Measurements from ENCODE around the gene SLC17A7.
"Not testable (repeated sequence)": the region's sequence is repeated elsewhere in the genome, so short reads cannot be mapped to it uniquely, and the experiment has no call there.

SLC17A7 gene

DNA sequence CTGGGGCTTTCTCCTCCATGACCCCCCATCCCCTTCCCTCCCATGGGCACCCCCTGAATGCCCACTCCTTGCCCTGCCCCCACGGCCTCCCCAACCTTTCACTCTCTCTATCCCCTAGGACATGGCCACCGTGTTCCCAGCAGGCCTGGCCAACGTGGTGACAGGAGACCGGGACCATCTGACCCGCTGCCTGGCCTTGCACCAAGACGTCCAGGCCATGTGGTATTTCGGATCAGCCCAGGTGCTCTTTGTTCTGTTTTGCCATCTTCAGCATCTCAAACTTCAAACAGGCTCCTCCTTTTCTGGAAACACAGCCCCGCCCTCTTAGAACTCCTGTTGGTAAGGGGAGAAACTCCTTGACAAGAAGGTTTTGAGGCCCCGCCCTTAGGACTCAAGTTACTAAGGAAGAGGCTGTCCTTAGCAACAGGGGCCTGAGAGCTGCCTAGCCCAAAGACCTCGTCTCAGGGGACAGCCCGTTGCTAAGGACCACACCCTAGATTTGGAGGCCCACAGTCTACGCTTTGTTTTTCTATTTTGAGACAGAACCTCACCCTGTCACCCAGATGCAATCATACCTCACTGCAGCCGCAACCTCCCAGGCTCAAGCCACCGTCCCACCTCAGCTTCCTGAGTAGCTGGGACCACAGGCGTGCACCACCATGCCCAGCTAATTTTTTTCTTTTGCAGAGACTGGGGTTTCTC, 27.6 kb upstream of the SLC17A7 start:
- no peaks in the 10 kb centered on the region for H3K9me3 ChIP-seq (ENCODE audit: control insufficient read depth, insufficient read depth, low read length)
- no peak overlapping the region for H3K9ac ChIP-seq (ENCODE audit: low read depth, low read length)
- H3K4me3 ChIP-seq (ENCODE audit: low read depth, low read length), result no peak overlapping the region
- H3K27ac ChIP-seq (ENCODE audit: low read depth, low read length), result no peak overlapping the region
- H3K27me3 ChIP-seq (ENCODE audit: control insufficient read depth, insufficient read depth, low read length), result no peaks in the 10 kb centered on the region
- H3K4me1 ChIP-seq (ENCODE audit: control insufficient read depth, insufficient read depth, low read length), result no peaks in the 10 kb centered on the region; the same call in 1 of the 2 replicates
- H3K36me3 ChIP-seq (ENCODE audit: control insufficient read depth, insufficient read depth, low read length), result peaks cover 28% of the 10 kb centered on the region

DNA sequence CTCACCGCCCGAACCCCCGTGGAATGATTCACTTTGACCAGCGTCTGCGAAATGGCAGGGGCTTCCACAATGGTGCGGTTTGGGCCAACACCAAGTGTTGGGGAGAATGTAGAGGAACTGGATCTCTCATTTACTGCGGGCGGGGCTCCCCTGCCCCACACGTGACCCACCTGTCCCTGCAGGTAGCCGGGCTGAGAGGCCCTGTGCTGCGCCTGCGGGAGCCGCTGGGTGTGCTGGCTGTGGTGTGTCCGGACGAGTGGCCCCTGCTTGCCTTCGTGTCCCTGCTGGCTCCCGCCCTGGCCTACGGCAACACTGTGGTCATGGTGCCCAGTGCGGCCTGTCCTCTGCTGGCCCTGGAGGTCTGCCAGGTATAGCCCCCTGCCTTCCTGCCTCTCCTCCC, 26.9 kb upstream of the SLC17A7 start:
- Histone ChIP-seq H3K9ac (ENCODE audit: low read depth, low read length) (no peak overlapping the region), H3K4me1 (ENCODE audit: control insufficient read depth, insufficient read depth, low read length) (no peaks in the 10 kb centered on the region; the same call in 1 of the 2 replicates), H3K4me3 (ENCODE audit: low read depth, low read length) (no peak overlapping the region), H3K27me3 (ENCODE audit: control insufficient read depth, insufficient read depth, low read length) (no peaks in the 10 kb centered on the region), H3K27ac (ENCODE audit: low read depth, low read length) (no peak overlapping the region), H3K9me3 (ENCODE audit: control insufficient read depth, insufficient read depth, low read length) (no peaks in the 10 kb centered on the region), H3K36me3 (ENCODE audit: control insufficient read depth, insufficient read depth, low read length) (peaks cover 30% of the 10 kb centered on the region)

DNA sequence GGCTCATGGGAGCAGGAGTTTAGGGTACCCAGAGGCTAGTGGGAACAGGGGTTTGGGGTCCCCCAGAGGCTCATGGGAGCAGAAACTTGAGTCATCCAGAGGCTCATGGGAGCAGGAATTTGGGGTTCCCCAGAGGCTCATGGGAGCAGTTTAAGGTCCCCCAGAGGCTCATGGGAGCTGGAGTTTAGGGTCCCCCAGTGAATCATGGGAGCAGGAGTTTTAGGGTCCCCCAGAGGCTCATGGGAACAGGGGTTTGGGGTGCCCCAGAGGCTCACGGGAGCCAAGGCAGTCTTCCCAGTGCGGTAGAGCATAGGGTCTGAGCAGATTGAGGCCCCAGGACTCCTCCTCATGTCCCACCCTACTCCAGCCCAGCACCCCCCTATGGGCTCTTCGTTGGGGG, 24.0 kb upstream of the SLC17A7 start:
- H3K4me3 ChIP-seq (ENCODE audit: low read depth, low read length), result no peak overlapping the region
- H3K27ac ChIP-seq (ENCODE audit: low read depth, low read length), result no peak overlapping the region
- no peaks in the 10 kb centered on the region; the same call in 1 of the 2 replicates for H3K4me1 ChIP-seq (ENCODE audit: control insufficient read depth, insufficient read depth, low read length)
- no peak overlapping the region for H3K9ac ChIP-seq (ENCODE audit: low read depth, low read length)
- H3K27me3 ChIP-seq (ENCODE audit: control insufficient read depth, insufficient read depth, low read length), result no peaks in the 10 kb centered on the region
- H3K36me3 ChIP-seq (ENCODE audit: control insufficient read depth, insufficient read depth, low read length), result peaks cover 28% of the 10 kb centered on the region
- no peaks in the 10 kb centered on the region for H3K9me3 ChIP-seq (ENCODE audit: control insufficient read depth, insufficient read depth, low read length)

DNA sequence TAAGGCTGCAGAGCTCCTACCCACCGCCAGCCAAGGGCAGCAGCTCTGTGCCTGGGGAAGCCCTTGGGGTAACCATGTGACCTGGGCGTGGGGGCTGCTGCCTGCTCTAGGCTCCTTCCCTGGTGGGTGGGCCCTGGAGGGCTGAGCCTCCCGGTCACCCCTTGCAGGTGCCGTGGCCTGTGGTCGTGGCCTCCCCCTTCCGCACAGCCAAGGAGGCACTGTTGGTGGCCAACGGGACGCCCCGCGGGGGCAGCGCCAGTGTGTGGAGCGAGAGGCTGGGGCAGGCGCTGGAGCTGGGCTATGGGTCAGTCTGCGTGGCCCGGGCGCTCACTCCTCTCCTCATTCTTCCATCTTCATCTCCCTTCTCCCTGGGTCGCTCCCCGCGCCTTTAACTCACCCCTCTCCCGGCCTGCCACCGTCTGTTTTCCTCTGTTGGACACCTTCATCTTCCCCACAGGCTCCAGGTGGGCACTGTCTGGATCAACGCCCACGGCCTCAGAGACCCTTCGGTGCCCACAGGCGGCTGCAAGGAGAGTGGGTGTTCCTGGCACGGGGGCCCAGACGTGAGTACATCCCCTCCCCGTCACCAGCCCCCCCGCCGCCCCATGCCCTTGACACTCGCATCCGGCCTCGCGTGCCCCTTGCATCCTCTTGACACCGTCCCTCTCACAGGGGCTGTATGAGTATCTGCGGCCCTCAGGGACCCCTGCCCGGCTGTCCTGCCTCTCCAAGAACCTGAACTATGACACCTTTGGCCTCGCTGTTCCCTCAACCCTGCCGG, 22.8 kb upstream of the SLC17A7 start:
- H3K36me3 ChIP-seq (ENCODE audit: control insufficient read depth, insufficient read depth, low read length), result peaks cover 27% of the 10 kb centered on the region

DNA sequence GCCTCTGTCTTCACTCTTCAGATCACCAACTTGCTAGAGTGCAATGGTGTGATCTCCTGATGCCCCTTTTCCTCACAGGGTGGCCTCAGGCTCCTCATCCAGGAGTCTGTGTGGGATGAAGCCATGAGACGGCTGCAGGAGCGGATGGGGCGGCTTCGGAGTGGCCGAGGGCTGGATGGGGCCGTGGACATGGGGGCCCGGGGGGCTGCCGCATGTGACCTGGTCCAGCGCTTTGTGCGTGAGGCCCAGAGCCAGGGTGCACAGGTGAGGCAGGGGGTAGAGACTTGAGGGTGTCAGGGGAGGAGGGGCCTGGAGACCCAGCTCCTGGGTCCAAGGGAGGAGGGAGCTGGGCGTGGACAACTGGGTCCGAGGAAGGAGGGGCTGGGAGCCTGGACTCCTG, 21.2 kb upstream of the SLC17A7 start:
- H3K9me3 ChIP-seq (ENCODE audit: control insufficient read depth, insufficient read depth, low read length), result no peaks in the 10 kb centered on the region
- H3K4me1 ChIP-seq (ENCODE audit: control insufficient read depth, insufficient read depth, low read length), result no peaks in the 10 kb centered on the region
- no peak overlapping the region for H3K4me3 ChIP-seq (ENCODE audit: low read depth, low read length)
- H3K27me3 ChIP-seq (ENCODE audit: control insufficient read depth, insufficient read depth, low read length), result no peaks in the 10 kb centered on the region
- no peak overlapping the region for H3K9ac ChIP-seq (ENCODE audit: low read depth, low read length)
- peaks cover 27% of the 10 kb centered on the region for H3K36me3 ChIP-seq (ENCODE audit: control insufficient read depth, insufficient read depth, low read length)
- no peak overlapping the region for H3K27ac ChIP-seq (ENCODE audit: low read depth, low read length)

More for the DNA sequence above, 22.8 kb upstream of the SLC17A7 start:
- H3K4me1 ChIP-seq (ENCODE audit: control insufficient read depth, insufficient read depth, low read length), result no peaks in the 10 kb centered on the region; the same call in 1 of the 2 replicates
- no peak overlapping the region for H3K27ac ChIP-seq (ENCODE audit: low read depth, low read length)
- no peaks in the 10 kb centered on the region for H3K27me3 ChIP-seq (ENCODE audit: control insufficient read depth, insufficient read depth, low read length)
- H3K4me3 ChIP-seq (ENCODE audit: low read depth, low read length), result no peak overlapping the region
- no peaks in the 10 kb centered on the region for H3K9me3 ChIP-seq (ENCODE audit: control insufficient read depth, insufficient read depth, low read length)
- H3K9ac ChIP-seq (ENCODE audit: low read depth, low read length), result no peak overlapping the region

DNA sequence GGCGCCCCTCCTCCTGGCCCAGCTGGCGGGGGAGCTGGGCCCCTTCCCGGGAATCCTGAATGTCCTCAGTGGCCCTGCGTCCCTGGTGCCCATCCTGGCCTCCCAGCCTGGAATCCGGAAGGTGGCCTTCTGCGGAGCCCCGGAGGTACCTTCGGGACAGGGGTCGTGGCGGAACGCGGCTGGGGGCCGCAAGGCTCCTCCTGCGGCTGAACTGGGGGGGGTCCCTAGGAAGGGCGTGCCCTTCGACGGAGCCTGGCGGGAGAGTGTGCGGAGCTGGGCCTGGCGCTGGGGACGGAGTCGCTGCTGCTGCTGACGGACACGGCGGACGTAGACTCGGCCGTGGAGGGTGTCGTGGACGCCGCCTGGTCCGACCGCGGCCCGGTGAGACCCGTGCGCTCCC, 20.3 kb upstream of the SLC17A7 start:
- no peak overlapping the region for H3K9ac ChIP-seq (ENCODE audit: low read depth, low read length)
- H3K27ac ChIP-seq (ENCODE audit: low read depth, low read length), result no peak overlapping the region
- H3K9me3 ChIP-seq (ENCODE audit: control insufficient read depth, insufficient read depth, low read length), result no peaks in the 10 kb centered on the region
- peaks cover 22% of the 10 kb centered on the region for H3K36me3 ChIP-seq (ENCODE audit: control insufficient read depth, insufficient read depth, low read length)
- no peaks in the 10 kb centered on the region for H3K27me3 ChIP-seq (ENCODE audit: control insufficient read depth, insufficient read depth, low read length)
- no peak overlapping the region for H3K4me3 ChIP-seq (ENCODE audit: low read depth, low read length)
- H3K4me1 ChIP-seq (ENCODE audit: control insufficient read depth, insufficient read depth, low read length), result no peaks in the 10 kb centered on the region

DNA sequence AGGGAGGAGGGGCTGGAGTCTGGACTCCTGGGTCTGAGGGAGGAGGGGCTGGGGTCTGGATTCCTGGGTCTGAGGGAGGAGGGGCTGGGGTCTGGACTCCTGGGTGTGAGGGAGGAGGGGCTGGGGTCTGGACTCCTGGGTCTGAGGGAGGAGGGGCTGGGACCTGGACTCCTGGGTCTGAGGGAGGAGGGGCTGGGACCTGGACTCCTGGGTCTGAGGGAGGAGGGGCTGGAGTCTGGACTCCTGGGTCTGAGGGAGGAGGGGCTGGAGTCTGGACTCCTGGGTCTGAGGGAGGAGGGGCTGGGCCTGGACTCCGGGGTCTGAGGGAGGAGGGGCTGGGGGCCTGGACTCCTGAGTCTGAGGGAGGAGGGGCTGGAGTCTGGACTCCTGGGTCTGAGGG, 19.8 kb upstream of the SLC17A7 start:
- H3K9me3 ChIP-seq (ENCODE audit: control insufficient read depth, insufficient read depth, low read length); H3K27ac ChIP-seq (ENCODE audit: low read depth, low read length); H3K4me1 ChIP-seq (ENCODE audit: control insufficient read depth, insufficient read depth, low read length); H3K27me3 ChIP-seq (ENCODE audit: control insufficient read depth, insufficient read depth, low read length); H3K9ac ChIP-seq (ENCODE audit: low read depth, low read length); H3K4me3 ChIP-seq (ENCODE audit: low read depth, low read length): not testable (repeated sequence)
- peaks cover 26% of the 10 kb centered on the region for H3K36me3 ChIP-seq (ENCODE audit: control insufficient read depth, insufficient read depth, low read length)

DNA sequence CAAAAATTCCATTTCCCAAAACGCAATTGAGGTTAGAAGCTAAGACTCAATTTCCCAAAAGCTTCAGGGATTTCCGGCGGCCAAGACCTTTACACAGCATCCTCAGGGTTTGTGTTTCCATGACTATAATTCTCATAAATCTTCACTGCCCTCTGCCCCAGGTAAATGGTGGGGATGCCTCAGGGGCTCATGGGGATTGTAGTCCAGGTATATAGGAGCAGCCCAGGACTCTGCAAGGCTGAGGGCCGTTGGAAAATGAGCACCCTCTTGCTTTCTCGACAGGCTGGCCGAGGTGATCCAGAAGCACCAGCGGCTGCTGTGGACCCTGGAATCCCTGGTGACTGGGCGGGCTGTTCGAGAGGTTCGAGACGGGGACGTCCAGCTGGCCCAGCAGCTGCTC, 18.1 kb upstream of the SLC17A7 start:
- Histone ChIP-seq H3K27ac (ENCODE audit: low read depth, low read length) (no peak overlapping the region), H3K4me3 (ENCODE audit: low read depth, low read length) (no peak overlapping the region), H3K4me1 (ENCODE audit: control insufficient read depth, insufficient read depth, low read length) (no peaks in the 10 kb centered on the region), H3K9ac (ENCODE audit: low read depth, low read length) (no peak overlapping the region), H3K27me3 (ENCODE audit: control insufficient read depth, insufficient read depth, low read length) (no peaks in the 10 kb centered on the region), H3K36me3 (ENCODE audit: control insufficient read depth, insufficient read depth, low read length) (peaks cover 19% of the 10 kb centered on the region; the same call in 1 of the 2 replicates), H3K9me3 (ENCODE audit: control insufficient read depth, insufficient read depth, low read length) (no peaks in the 10 kb centered on the region)

DNA sequence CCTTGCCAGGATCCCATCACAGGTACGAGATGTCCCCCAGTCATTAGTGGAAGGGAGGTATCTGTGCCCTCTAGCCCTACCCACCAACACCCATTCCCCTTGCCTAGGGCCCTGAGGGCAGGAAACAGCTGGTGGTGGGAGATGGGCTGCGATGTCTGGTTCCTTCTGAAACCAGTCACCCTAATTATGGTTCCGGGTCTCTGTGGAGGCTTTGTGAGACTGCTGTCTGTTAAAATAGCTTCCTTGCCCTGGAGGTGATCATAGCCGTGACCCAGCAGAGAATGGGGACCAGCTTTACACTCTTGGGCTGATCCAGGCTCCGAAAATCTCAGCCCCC, 17.2 kb upstream of the SLC17A7 start:
- H3K9ac ChIP-seq (ENCODE audit: low read depth, low read length), result no peak overlapping the region
- no peaks in the 10 kb centered on the region for H3K27me3 ChIP-seq (ENCODE audit: control insufficient read depth, insufficient read depth, low read length)
- no peaks in the 10 kb centered on the region for H3K9me3 ChIP-seq (ENCODE audit: control insufficient read depth, insufficient read depth, low read length)
- no peak overlapping the region for H3K4me3 ChIP-seq (ENCODE audit: low read depth, low read length)
- H3K36me3 ChIP-seq (ENCODE audit: control insufficient read depth, insufficient read depth, low read length), result 0 out of 2 replicates have a peak, but pooled peaks cover 12% of the 10 kb centered on the region
- no peak overlapping the region for H3K27ac ChIP-seq (ENCODE audit: low read depth, low read length)
- peaks cover 2% of the 10 kb centered on the region; the same call in 1 of the 2 replicates for H3K4me1 ChIP-seq (ENCODE audit: control insufficient read depth, insufficient read depth, low read length)

DNA sequence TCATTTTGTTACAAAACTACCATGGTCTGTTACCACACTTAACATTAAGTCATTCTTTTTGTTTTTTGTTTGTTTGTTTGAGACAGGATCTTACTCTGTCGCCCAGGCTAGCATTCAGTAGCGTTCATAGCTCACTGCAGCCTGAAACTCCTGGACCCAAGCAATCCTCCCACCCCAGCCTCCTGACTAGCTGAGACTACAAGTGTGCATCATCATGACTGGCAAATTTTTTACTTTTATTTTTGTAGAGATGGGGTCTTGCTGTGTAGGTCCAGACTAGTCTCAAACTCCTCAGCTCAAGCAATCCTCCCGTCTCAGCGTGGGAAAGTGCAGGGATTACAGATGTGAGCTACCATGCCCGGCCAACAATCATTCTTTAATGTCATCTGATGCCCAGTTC, 15.0 kb upstream of the SLC17A7 start:
- Histone ChIP-seq H3K27me3 (ENCODE audit: control insufficient read depth, insufficient read depth, low read length) (no peaks in the 10 kb centered on the region), H3K9ac (ENCODE audit: low read depth, low read length) (no peak overlapping the region), H3K4me1 (ENCODE audit: control insufficient read depth, insufficient read depth, low read length) (peaks cover 2% of the 10 kb centered on the region; the same call in 1 of the 2 replicates), H3K27ac (ENCODE audit: low read depth, low read length) (no peak overlapping the region), H3K4me3 (ENCODE audit: low read depth, low read length) (no peak overlapping the region), H3K9me3 (ENCODE audit: control insufficient read depth, insufficient read depth, low read length) (no peaks in the 10 kb centered on the region), H3K36me3 (ENCODE audit: control insufficient read depth, insufficient read depth, low read length) (0 out of 2 replicates have a peak, but pooled peaks cover 12% of the 10 kb centered on the region)

DNA sequence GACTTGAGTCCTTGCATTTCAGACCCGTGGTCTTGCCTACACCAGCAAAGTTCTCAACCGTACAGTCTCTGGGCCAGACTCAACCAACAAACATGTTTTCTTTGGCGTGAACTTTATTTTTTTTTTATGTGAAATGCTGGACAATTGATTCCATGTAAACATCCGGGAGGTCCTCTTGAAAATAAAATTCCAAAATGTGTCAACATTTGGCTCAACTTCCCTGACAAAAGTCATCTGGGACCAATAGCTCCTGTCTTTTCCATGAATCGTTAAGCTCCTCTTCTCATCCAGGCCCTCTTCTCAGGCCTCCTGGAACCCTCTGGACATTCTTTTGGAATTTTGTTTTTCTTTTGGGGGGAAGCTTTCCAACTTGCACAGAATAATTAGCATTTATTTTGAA, 14.4 kb upstream of the SLC17A7 start:
- H3K9me3 ChIP-seq (ENCODE audit: control insufficient read depth, insufficient read depth, low read length), result no peaks in the 10 kb centered on the region
- no peak overlapping the region for H3K9ac ChIP-seq (ENCODE audit: low read depth, low read length)
- no peak overlapping the region for H3K27ac ChIP-seq (ENCODE audit: low read depth, low read length)

More for the DNA sequence above, 14.4 kb upstream of the SLC17A7 start:
- no peaks in the 10 kb centered on the region for H3K27me3 ChIP-seq (ENCODE audit: control insufficient read depth, insufficient read depth, low read length)
- 0 out of 2 replicates have a peak, but pooled peaks cover 12% of the 10 kb centered on the region for H3K36me3 ChIP-seq (ENCODE audit: control insufficient read depth, insufficient read depth, low read length)
- H3K4me3 ChIP-seq (ENCODE audit: low read depth, low read length), result no peak overlapping the region
- peaks cover 2% of the 10 kb centered on the region; the same call in 1 of the 2 replicates for H3K4me1 ChIP-seq (ENCODE audit: control insufficient read depth, insufficient read depth, low read length)

Data from HUES48 (cell line).